ACHN (cell line): ENCODE measurements around the gene PKHD1.
A peak's percentile ranks its signal among the peaks of the same experiment; 100 is the strongest.

Source experiments
- DNase-seq: peaks from one replicate; pipeline ENCODE4 v3.0.0-alpha.2; 2015
- in situ Hi-C: cut with HindIII; loops from 2 replicates; pipeline ENCODE4 v1.10.0; 2017; ENCODE audit warnings: low sequenced_read_pairs, low pct_ligation_motif_present, low pct_unique_long_range_greater_than_20kb

PKHD1 gene

DNA sequence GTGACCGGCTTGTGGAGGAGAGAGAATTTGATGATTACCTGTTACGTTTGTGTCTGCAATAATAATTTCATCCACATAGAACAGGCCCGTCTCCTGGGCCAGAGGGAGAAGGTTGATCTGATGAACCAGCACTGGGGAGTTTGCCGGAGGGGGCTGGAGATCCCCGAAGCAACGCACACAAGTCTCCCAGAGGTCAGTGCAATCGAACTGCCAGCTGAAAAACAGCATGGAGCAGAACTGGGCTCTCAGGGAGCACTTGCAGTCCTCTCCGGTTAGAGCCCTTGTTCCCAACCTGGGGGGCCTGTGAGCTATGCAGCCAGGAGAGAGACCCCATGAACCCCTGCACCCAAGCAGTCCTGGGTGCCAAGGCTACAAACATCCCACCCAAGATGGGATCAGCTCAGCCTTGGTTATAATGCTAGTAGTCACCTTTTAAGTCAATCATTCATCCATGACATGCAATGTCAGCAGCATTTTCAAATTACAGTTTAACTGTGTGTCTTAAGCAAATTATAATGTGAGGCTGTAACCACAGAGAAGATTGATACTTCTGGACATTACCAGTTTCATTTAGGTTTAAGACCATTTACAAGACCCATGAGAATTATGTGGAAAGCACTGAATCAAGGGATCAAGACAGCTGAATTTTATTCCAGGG, 34.2 kb downstream of the PKHD1 start:
- no peak for DNase-seq
- in situ Hi-C loops: no loop called here

DNA sequence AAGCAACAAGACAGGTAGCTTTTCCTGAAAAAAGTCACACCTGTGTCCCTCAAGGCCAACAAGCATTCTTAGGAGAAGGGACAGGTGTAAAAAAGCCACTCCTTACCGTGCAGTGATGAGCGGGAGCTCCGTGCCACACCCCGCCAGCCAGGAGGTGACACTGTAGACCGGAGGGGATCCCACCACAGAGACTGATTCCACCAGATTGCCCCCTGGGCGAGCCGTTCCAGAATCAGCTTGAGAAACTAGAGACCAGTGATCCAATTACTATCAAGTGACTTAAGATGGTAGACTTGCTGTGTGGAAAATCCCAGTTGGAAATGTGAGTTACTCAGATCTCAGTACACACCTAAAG, 37.4 kb downstream of the PKHD1 start:
- DNase-seq: no peak
- in situ Hi-C loops: no loop called here

DNA sequence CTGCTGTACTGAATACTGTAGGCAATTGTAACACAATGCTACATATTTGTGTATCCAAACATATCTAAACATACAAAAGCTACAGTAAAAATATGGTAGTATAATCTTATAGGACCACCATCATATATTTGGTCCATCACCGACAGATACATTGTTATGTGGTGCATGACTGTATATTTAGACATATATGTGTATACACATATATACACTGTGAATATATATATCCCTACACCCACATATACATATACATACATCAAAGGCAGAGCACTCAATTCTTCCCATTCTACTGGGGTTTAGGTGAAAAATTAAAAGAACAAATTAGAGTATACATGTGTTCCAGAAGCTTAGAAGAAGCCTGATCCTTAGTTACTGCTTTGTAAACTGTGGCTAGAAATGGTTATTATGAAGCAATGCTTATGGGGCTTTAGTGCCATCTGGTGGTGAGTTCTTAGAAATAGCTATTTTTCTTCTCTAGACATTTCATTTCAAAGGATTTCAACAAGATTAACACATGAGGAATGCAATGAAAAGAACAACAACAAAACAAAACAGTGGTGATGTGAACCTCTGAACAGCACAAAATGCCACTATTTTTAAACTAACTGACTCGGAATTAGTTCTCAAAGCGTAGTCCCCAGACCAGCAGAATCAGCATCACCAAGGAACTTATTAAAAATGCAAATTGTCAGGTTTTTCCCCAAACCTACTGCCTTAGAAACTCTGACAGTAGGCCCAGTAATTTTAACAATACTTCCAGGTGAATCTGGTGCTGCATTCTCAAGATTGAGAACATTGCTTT, 38.0 kb downstream of the PKHD1 start:
- peak; percentile 32 for DNase-seq
- in situ Hi-C loops: no loop called here

DNA sequence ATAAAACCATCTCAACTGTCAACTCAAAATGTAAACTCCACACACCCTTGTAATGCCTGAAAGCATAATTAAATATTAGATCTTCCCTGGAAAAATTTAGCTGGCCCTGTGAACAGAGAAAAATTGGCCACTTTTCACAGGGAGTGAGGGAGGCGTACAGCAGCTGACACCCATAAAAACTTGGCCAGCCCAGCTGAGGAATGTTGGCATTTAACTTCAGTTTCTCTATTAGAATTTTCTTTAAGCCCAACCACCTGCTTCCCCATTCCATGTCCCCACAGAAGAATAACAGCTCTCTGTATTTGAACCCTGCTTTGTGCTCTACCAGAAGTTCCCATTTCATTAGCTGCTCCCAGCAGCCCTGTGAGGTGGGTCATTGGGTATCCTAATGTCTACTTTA, 41.0 kb downstream of the PKHD1 start:
- in situ Hi-C loops: no loop called here
- no peak for DNase-seq

DNA sequence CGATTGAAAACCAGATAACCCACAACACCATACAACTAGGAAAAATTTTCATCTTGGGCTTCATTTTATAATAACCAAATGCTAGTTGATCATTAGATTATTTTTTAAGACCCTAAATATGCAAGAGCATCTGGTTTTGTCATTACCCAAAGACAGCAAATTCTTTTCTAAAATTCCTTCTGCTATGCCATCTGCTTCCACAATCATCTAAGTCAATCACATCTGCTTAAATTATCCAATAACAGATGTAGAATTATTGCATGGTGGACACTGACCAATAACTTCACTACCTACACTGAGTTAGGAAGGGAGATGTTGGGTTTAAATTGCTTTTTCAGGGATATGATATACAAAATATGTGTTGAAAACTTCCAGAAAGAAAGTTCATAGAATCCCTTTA, 41.9 kb downstream of the PKHD1 start:
- in situ Hi-C loops: no loop called here
- no peak for DNase-seq

DNA sequence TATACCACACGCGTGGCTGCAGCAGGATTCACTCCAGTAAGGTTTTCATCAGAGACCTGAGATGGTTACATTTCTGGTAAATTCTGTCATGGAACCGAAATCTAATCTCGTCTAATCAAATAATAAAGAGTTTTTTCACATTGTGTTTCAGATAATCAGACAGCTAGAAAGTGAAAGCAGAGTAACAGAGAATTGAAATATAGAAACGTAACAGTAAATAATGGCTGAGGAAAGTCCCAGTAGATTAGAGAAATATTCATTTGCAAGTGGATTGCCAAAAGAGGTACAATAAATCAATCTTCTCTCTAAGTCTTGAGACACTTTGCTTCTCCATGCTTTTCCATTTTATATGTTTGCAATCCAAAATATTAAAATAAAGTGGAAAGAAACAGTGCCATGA, 42.4 kb downstream of the PKHD1 start:
- in situ Hi-C loops: no loop called here
- no peak for DNase-seq

DNA sequence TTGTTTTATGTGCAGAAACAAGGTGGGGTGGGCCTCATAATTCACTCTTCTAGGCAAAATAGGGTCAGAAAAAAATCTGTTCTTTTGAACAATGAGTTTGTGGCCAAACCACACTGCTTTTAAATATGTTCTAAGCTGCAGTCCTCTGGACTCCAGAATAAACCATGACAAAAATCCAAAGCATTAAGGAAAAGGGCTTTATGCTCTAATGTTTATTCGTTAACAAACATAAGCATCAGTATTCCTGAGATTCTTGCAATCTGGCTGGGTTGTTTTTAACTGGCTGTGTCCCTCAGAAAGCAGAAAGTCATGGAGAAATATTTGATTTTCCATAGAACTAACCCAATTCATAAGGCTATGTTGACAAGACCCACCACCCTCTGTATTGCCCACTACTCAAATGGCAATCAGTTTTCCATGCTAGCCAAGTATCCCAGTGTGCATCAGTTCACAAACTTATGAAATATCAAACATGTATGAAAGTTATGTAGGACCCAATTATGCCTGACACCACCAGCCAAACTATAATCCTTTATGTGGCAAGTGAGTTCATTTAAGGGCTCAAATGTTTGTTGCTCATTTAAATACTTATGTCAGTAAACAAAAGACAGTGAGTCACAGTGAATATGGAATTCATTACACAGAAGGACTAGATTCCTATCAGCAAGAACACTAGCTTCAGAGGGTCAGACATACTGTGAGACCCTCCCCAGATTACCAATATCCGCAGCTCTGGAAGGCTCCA, 45.1 kb downstream of the PKHD1 start:
- in situ Hi-C loops: no loop called here
- DNase-seq: no peak

DNA sequence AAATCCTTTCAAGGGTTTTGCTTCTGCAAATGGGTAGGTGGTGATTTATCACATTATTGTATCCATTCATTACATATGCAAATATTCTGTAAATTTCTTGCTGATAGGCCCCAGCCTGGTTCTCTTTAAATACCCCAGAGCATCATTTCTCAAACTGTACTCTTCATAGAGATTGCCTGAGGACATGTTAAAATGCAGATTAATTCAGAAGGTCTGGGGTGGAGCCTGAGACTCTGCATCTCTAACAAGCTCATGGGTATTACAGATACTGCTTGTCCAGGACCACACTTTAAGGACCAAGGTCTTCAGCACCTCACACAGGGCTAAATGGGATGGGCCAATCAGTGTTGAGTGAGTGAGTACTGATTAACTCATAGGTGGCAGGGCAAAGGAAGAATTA, 46.3 kb downstream of the PKHD1 start:
- in situ Hi-C loops: no loop called here
- no peak for DNase-seq

DNA sequence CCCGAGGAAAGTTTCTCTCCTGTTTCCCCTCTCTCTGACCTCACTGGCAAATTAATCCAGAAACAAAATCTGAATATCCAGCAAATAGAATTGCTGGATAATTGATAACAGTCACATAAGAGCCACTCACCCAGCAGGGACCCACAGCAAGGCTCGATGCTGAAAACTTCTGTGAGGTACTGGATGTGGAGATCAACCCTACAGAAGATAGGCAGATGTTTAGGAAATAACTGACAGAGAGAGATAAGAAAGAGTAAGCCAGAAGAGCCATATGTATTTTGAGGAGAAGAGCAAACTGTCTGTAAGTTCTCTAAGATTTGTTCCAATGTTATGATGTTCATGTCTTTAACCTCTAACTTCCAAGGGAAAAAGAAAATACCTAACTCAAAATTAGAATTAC, 59.7 kb downstream of the PKHD1 start:
- DNase-seq: no peak
- in situ Hi-C loops: no loop called here

DNA sequence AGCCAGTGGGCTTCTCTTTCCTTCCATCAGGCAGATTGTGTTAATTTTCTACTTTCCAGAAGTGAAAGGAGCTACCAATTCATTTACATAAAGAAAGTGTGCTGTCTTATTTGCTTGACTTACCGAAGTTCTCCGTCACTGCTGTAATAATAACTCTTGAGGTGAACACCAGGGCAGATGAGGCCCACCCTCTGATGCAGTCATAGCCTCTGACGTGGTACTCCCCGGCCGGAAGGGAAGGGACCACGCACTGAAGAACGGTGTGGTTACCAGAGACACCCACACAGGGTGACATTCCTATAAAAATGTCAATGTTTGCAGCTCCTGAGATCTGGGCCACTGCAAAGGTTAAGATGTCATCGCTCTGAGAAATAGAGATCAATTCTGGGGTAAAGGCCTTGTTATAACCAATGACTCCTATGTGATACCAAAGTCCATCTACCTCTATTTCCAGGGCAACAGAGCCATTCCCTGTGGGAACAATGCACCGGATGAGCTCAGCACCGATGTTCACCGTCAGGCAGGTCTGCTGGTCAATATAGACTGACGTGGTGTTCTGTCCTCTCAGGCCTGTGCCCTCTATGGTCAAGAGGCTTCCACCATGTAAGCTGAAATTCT, 62.9 kb downstream of the PKHD1 start:
- in situ Hi-C loops: no loop called here
- no peak for DNase-seq

DNA sequence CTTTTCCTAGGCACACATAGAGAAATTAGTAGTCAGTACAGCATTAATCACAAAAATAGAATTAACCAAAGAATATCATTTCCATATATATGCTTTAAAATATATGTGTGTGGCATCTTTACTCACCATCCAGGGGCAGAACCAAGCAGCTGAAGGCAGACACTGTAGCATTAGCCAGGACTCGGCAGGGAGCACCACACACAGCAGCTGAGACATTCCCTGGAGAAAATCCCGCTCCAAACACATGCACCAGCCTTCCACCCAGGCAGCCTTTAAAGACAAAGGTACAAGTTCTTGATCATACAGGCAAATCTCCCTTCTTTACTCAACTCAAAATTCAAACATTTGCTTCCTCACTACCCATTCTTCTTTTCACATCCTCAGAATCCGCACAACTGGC, 64.7 kb downstream of the PKHD1 start:
- in situ Hi-C loops: no loop called here
- no peak for DNase-seq

DNA sequence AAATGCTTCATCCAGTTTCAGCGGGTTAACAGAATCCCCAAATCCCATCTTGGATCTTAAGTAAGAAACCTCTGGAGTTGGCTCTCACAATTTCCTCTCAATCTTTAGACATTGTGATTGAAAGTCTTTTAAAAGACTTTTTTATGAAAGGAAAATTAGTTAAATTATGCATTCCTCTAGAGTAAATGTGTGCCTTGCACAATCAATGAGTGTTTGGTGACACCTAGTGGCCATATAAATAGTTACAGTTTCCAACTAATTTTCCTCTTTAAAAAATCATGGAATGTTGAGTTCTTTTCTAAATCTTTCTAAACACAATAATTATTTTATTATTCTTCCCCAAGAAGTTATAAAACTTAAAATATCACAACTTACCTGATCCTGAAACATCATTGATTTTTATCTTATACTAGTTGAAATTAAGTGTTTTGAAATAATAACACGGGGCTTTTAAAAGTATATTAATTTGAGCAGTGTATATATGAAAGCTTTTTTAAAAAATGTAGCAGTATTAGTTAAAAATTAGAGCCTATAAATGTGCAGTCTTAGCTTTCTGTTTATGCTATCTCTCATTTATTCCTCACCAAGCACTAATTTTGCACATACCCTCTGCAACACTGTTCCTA, 66.4 kb downstream of the PKHD1 start:
- DNase-seq: peak; percentile 29
- in situ Hi-C loops: no loop called here

DNA sequence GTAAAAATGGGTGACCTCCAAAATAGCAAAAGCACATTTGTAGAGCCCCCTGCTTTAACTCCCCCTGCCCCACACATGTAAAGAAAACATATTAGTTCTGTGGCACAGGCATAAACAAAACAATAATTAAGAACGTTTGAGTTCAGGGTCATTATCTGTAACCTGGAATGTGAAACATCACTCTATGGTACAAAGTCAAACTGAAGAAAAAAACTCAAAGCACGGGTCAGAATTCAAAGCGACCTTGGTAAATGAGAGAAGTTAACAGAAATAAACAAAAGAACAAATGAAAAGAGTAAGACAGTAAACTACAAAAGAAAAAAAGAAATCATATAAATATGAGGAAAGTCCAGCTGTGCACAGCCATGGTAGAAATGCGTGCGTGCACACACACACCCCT, 67.5 kb downstream of the PKHD1 start:
- DNase-seq: no peak
- in situ Hi-C loops: no loop called here

DNA sequence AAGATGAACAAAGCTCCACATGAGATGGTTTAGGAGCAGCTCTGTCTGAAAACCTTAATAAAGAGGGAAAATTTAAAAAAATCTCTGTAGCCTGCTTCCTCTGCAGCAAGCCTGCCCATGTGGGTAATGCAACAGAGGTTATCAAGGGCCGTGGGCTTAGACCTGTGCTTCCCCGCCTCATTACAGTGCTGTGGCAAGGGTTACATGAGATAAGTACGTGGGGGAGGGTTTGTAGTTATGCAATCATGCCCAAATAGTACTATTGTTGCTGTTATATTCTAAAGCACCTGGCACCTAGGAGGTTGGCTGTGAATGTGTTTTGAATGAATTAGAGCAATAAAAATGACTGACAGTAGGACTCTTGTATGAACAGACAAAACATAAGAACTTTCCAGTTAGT, 68.3 kb downstream of the PKHD1 start:
- in situ Hi-C loops: no loop called here
- DNase-seq: no peak

DNA sequence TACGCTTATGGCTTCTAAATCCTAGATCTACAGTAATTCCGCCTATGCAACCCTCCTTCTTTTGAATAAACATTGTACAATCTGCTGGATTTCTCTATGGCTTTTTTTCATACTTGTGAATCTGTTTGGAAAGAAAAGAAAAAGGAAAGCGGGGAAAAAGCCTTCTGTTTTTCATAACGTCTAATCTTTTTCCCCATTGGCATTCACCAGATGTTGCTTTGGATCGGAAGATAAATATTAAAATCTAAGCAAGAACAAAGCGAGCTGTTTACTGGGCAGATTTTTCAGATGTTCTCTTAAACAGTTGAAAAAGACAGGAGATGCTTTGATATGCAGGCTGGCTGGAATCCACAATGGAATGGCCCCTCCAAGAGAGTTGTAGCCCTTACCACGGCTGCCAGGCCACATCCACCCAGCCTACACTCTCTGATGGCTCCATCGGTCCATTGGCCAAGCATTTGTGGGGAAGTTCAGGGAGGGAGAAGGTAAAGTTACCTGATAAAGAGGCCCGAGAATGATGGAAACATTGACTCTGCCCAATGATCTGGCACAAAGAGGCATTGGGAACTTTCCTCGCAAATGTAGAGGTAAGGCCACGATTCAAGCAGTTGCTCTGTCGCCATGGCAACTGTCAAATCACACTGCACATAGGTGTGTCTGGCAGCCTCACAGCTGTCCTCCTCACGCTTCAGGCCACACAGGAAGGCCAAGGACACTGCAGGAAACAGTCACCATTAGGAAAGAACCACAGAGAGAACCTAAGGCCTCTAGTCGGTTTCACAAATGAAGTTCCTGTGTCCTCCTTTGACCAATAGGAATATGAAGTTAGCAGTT, 70.3 kb downstream of the PKHD1 start:
- no peak for DNase-seq
- in situ Hi-C loops: no loop called here

DNA sequence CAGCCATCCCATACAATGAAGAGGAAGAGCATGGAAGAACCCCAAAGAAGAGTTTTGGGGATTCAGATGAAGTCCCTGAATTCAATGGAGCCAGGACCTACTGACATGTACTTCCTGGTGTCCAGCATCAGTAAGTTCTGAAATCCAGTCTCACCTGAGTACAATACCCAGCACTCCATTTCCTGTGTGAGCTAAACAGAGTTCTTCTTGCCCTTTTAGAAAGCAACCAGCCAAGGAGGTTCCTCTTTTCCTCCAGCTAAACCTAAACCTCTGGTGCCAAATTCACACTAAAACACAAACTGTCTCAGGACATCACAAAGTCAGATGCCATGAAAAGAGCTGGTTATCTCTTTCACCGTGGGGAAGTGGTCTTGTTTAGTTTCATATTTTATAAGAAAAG, 71.5 kb downstream of the PKHD1 start:
- DNase-seq: no peak
- in situ Hi-C loops: no loop called here

DNA sequence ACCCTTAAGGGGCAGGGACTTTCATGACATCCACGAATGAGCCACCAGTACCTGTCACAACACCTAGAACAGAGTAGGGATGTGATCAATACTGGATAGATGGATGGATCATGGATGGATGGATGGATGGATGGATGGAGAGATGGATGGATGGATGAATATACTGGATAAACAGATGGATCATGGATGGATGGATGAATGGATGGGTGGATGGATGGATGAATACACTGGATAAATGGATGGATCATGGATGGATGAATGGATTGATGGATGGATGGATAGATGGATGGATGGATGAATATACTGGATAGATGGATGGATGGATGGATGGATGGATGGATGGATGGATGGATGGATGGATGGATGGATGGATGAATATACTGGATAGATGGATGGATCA, 73.0 kb downstream of the PKHD1 start:
- in situ Hi-C loops: no loop called here

DNA sequence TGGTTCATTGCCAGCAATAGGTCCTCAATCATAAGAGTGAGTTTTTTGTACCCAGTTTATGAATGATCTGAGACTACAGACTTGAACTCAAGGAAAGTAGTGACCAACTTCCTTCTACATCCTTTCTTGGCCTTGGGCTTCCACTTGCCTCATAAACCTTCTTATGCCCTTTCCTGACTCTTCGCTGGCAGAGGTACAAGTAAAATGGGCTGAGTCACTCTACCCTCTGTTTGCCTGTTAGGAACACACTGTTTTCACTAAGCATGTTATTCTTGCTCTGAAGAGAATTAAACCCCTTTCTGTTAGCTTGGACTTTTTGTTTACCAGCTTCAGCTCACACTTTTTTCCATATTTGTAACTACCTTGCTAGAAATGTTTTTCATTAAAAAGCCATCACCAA, 74.4 kb downstream of the PKHD1 start:
- DNase-seq: peak; percentile 6
- in situ Hi-C loops: no loop called here

More for the DNA sequence above, 73.0 kb downstream of the PKHD1 start:
- no peak for DNase-seq
